DLD1 (cell line): ENCODE measurements around the gene E2F7.

Source experiments
- in situ Hi-C: cut with HindIII; loops from 2 replicates; pipeline ENCODE4 v1.10.0; 2017; ENCODE audit warnings: low sequenced_read_pairs

E2F7 gene

DNA sequence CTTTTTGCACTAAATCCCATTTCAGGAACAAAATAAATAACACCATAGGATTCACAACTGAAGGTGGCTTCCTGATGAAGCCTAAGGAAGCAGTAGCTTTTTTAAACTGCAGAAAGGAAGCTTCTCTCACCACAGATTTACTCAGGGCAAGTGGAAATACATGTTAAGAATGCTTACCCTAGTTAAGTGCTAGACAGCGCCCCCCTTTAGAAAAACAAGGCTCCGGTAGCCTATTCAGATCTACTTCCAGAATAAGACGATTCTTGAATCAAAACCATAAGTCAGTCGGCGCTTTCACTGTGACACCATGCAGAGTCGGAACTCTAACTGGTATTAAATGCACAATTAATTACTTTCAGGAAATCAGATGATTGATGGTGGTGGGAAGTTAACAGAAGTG is 41.9 kb downstream of the E2F7 start:
- in situ Hi-C loops, result no loop called here

DNA sequence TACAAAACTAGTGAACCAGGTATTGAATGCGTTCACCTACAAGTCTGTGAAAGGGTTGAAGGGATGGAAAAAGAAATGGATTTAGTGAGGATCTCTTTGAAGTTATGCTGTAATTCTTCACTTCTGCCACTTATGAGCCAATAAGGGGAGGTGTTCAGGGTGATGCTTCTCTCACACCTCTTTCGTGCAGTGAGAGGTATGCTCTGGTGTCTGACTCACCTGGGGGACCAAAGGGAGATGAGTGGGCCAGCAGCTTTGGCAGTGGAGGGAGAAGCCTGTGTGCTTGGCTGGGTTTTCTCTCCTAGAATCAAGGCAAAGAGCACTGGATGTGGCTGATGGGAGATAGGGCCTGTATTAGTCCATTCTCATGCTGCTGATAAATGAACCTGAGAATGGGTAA is 45.4 kb downstream of the E2F7 start:
- in situ Hi-C loops, result no loop called here

DNA sequence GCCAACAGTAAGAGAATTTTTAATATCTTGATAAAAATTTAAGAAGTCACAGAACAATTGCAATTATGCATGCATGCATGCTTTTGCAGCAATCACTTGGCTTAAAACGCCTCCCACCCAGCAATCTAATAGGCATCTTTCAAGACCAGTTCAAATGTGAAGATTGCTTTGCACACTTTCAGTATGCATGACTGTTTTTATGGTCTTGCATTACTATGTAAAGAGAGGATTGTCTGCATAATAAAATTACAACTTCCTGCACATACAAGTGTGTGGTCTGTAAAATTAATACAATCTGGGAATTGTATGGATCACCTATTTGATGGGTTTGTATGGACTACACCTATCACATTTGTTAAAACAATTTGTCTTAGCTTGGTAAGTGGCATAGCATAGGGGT is 48.8 kb downstream of the E2F7 start:
- in situ Hi-C loops, result no loop called here

DNA sequence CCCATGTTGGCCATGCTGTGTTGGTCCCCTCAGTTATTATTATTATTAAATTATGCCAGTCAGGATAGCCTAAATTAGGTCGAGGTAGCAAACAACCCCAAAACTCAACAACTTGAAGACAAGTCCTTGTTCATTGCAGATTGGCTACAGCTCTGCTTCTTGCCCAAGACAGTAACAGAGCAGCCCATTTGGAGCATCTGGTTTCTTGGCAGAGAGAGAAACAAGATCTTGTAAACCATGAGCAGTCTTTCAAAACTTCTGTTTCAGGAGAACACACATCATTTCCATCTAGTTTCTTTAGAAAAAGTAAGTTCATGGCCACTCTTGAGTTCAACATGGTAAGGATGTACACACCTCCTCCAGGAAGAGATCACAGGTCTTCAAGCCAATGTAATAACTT is 52.3 kb downstream of the E2F7 start:
- in situ Hi-C loops, result no loop called here

DNA sequence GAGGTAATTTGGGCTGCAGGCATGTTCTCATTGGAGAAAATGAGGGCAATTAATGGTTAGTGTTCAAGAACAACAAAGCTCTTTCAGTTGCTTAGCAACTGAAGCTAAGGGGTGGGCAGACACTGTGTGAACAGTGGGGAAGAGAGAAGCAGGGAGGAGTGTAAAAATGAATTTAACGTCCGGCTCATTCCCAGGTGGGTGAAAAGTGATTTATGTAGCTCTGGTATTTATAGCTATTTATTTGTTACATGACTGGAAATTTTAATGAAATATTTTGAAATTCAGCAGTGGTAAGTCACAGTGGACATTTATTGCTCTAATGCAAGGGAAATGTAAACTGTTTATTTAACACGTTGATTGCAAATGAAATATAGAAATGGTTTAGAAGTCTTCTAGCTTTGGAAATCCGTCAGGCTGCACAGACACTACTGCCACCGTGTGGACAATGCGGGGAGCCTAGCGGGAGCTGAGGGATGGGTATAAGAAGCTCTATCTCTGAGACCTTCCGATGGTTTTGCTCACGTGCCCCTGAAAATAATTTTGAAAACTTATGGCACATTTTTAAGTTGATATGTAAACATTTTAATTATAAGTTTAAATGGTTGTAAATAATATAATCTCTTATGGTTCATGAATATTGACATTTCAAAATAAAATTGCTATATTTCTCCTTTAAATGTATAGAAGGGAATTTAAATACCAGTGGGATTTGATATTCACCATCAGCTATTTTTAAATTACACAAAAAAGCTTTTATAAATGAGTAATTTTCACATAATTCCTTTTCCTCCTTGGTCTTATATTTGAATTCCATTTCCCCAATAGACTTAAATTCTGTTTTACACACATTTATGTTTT is 54.4 kb downstream of the E2F7 start:
- in situ Hi-C loops, result no loop called here

DNA sequence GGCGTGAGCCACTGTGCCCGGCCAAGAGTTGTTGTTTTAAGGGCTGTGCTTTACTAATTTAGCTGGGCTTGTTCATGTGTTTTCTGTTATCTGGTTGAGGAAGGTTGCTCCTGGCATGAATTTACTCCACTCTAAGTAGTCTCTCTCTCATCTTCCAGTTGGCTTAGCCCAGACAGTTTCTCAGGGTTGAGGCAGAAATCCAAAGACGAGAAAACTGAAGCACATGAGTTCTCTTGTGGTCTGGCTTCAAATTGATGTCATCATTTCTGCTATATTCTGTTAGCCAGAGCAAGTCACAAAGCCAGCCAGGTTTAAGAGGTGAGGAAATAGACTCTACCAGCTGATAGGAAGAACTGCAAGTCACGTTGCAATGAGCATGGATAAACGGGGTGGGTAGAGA is 57.9 kb downstream of the E2F7 start:
- in situ Hi-C loops, result no loop called here

DNA sequence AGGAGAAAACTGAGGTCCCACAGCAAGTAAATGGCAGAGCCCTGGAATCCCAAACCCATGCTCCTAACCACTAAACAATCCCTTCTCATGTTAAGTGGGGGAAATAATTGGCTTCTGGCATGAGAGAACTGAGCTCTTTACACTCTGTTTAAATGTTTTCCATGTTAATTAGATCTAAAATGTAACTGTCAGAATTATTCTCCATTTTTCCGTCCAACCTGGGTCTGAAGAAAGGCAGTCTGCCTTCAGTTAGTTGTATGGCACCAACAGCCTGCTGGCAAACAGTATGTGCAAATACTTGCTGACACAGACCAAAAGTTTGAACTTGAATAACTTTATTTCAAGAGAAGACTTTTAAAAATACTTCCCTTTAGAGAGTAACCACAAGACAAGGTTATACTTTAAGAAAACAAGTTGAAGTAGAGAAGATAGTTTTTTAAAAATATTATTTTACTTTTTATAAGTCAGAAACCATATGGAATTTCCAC is 59.7 kb downstream of the E2F7 start:
- in situ Hi-C loops, result no loop called here

DNA sequence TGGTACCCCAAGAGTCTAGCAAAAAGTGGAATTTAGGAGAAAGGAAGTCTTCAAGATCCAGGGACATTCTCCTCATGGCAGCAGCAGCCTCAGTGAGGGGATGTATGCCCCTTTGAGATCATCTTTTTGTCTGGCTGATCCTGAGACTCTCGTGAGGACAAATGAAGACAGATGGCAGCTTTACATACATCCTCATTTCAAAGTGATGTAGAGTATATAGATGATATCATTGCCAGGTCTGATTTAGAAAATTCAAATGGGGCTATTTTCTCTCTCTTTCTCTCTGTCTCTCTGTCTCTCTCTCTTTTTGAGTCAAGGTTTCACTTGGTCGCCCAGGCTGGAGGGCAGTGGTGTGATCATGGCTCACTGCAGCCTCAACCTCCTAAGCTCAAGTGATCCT is 61.5 kb downstream of the E2F7 start:
- in situ Hi-C loops, result no loop called here

DNA sequence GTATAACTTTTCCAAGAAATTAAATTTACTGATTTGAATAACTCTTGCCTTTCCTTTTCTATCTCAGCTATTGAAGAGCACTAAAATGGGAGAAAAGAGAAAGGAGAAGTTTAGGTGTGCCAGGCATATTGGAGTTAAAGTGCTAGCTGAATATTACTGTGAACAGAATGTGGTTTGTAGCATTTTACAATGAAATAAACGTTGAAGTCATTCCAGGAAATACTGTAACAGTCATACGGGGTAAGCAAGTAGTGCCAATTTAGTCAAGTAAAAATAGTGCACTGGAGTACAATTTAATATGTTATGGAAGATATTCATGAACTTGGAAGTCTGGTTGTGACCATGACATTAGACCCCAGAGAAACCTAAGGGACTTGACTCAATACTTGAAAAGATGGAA is 62.1 kb downstream of the E2F7 start:
- in situ Hi-C loops, result no loop called here

DNA sequence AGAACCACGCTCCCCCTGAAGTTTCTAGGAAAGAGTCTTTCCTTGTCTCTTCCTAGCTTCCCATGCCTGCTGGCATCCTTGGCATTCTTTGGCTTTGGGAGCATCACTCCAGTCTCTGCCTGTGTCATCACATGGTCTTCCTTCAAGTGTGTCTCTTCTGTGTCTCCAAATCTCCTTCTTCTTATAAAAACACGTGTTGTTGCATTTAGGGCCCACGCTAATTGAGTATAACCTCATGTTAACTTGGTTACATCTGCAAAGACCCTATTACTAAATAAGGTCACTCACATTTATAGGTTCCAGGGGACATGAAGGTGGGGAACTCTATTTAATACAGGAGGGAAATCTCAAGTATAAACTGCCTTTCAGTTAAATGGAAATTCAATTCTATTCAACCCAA is 63.0 kb downstream of the E2F7 start:
- in situ Hi-C loops, result no loop called here

DNA sequence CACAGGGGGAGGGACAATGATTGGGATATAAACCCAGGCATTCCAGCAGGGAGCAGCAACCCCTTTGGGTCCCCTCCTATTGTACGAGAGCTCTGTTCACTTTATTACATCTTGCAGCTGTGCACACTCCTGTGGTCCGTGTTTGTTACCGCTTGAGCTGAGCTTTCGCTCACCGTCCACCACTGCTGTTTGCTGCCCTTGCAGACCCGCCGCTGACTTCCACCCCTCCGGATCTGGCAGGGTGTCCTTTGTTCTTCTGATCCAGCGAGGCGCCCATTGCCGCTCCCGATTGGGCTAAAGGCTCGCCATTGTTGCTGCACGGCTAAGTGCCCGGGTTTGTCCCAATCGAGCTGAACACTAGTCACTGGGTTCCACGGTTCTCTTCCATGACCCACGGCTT is 64.1 kb downstream of the E2F7 start:
- in situ Hi-C loops, result no loop called here

DNA sequence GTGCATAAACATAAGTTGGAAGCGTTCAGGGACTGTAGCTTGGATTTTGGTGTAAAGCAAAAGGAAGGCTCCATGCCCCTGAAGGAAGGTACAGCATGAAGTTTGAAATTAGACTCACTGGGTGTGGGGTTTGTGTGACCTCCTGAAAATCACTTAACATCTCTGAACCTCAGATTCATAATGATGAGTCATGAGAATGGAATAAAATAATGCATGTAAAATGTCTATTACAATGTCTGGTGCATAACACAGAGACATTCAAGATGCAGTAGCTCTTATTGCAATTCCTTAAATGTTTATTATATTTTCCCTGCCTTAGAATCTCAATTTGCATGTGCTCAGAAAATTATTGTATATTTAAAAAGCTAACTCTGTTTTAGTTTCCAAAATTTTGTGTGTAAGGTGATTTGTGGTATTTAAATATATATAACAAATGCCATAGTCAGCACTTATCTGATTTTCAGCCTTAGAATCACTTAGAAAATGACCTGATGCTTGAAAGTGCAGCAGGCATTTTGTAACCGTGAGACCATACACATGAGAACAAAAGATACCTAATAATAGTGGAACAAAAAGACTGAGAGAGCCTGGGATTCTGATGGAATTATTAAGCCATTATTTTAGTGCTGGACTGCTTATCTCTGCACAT is 66.3 kb downstream of the E2F7 start:
- in situ Hi-C loops, result no loop called here

DNA sequence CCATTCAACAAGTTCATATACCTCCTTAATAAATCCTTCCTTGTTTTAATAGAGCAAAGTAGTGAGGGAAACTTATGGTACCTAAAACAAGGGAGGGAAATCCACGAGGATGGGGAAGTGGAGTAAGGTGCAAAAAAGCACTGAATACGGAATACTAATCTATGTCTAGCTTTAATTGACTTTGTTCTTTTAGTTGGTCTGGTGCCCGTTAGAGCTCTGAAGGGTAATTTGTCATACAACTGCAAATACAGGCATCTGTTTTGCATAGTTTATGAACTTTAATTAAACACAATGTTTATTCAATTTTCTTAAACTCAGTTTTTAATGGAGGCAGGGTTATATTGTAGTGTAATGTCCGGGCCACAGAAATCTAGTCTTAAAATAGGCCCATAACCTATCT is 67.0 kb downstream of the E2F7 start:
- in situ Hi-C loops, result no loop called here

DNA sequence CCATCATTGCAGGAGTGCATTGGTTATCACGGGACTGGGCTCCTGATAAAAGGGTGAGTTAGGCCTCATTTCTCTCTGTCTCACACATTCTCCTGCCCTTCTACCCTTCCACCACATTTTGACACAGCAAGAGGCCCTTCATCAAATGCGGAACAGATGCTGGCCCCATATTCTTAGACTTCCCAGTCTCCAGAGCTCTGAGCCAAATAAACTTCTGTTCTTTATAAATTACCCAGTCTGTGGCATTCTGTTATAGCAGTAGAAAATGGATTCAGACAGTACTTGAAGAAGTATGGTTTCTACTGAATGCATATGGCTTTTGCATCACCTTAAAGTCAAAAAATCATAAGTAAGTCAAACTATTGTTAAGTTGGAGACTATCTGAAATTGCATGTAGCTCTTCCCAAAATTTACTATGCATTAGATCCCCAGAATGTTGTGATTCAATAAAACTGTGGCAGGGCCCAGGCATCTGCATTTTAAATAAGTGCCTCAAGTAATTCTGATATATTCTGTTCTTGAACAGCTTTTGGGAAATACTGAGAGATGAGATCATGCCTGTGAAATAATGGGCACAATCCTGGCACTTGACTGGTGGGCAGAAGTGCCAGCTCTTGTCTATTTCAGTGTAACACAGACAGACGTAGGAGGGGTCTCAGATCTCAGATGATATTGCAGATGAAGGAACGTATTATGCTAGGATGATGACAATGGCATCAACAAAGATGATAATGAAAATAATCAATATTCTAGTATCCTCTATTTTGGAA is 68.2 kb downstream of the E2F7 start:
- in situ Hi-C loops, result no loop called here

DNA sequence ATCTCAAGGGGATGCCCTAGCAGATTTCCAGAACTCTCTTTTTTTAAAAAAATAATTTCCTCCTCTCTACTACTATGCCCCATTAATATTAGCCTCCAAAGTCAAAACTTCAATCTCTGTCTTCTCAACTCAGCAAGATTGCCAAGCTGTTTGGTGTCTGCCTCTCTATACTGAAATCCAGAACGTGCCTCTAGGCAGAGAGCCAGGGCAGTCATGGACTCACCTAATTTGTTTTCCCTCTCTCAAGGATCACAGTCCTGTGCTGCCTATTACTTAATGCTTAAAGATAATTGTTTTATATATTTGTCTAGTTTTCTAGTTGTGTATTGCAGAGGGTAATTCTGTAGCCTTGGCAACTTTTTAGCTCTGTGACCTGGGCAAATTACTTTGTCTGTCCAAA is 74.7 kb downstream of the E2F7 start:
- in situ Hi-C loops, result no loop called here

DNA sequence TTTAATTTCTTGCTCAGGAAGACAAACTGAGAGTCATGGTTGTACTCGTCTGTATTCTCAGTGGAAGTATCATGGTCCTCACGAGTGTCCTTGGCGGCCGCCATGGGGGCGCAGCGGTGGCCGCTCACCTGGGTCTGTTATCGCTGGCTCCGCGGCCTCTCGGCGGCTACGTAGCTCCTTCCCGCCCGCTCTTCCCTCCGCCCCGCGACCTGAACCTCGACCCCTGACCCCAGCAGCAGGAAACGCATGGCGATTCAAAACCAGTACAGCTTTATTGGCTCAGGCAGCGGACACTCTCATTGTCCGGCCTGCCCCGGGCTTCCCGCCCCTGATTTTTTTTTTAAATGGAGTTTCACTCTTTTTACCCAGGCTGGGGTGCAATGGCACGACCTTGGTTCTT is 80.8 kb downstream of the E2F7 start:
- in situ Hi-C loops, result no loop called here

DNA sequence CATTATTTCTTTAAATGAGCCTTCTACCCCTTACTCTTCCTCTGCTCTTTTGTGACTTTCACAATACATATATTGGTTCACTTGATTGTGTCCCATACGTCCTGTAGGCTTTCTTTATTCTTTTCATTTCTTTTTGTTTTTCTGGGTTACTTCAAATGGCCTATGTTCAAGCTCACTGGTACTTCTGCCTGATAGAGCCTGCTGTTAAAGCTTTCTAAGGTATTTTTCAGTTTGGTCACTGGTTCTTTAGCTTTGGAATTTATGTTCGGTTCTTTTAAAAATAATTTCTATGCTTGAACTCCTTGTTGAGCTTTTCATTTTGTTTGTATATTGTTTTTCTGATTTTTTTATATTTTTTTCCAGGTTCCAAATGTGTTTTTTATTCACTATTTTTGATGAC is 81.9 kb downstream of the E2F7 start:
- in situ Hi-C loops, result no loop called here

DNA sequence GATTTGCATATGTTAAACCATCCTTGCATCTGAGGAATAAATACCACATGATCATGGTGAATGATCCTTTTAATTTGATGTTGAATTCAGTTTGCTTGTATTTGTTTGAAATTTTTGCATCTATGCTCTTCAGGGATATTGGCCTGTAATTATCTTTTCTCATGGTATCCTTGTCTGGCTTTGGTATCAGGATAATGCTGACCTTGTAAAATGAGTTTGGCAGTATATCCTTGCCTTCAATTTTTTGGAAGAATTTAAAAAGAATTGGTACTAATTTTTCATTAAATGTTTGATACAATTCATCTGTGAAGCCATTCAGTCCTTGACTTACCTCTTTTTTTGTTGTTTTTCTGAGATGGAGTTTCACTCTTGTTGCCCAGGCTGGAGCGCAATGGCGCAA is 85.2 kb downstream of the E2F7 start:
- in situ Hi-C loops, result no loop called here

DNA sequence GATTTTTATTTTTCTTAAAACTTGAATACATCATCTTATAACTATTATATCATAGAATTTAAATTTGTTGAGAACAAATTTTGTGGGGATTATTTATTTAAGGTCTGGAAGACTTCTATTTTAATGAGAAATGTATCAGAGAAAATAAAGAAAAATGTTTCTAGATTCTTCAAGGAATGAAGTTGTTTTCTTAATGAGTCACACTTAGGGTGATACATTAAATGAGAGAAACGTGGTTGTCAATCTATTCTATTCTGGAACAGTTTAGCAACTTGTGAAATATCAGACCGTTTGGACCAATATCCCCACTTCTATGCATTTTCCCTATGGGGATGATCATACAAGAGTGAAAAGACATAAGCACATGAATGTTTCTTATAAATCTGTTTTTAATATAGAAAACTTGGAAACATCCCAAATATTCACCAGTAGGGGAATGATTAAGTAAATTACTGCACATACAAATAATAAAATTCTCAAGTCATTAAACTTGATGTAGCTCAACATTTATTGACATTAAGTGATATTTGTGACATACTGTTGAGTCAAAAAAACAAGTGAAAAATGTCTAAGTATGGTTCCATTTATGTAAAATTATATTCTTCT is 88.5 kb downstream of the E2F7 start:
- in situ Hi-C loops, result no loop called here
